Uterus (tissue), 4 donors: Measurements from ENCODE around the gene DAB2IP. TPM values are rescaled to one million over a fixed set of nuclear protein-coding genes. Genes with fewer than 3 reads are reported as not detected.

ENCODE experiments used
- DNase-seq, 2 donors: peaks; one replicate each; pipeline ENCODE4 v3.0.0-alpha.2; 2019 to 2020
- H3K27ac ChIP-seq, 2 donors: fragments of 200-600 bp; sonication (generic); 1 replicate in 1 of 2; 2 replicates in 1 of 2; pipeline ENCODE4 v1.5.1; 2016 to 2018
- H3K27me3 ChIP-seq, 2 donors: fragments of 200-600 bp; sonication (generic); one replicate each; pipeline ENCODE4 v1.5.1; 2018 to 2019; ENCODE audit warnings: control low read depth in 1 of 2
- H3K36me3 ChIP-seq, 2 donors: fragments of 200-600 bp; sonication (generic); one replicate each; pipeline ENCODE4 v1.5.1; 2019; ENCODE audit warnings: control low read depth in 1 of 2
- H3K4me1 ChIP-seq, 2 donors: fragments of 200-600 bp; sonication (generic); one replicate each; pipeline ENCODE4 v1.5.1; 2018 to 2019; ENCODE audit warnings: control low read depth in 1 of 2
- H3K4me3 ChIP-seq, 2 donors: fragments of 200-600 bp; sonication (generic); 1 replicate in 1 of 2; 2 replicates in 1 of 2; pipeline ENCODE4 v1.5.1; 2018 to 2019; ENCODE audit warnings: mild to moderate bottlenecking in 1 of 2
- H3K9me3 ChIP-seq, 2 donors: fragments of 200-600 bp; sonication (generic); one replicate each; pipeline ENCODE4 v1.5.1; 2019; ENCODE audit warnings: control low read depth in 1 of 2
- POLR2A ChIP-seq, 2 donors: fragments of 450-650 bp; IDR thresholded peaks; one replicate each; pipeline ENCODE4 v1.6.1; 2016; ENCODE audit warnings: antibody characterized with exemption in 2 of 2, mild to moderate bottlenecking in 1 of 2, moderate library complexity in 1 of 2
- intact Hi-C: fragments of 100-400 bp; cut with DNase I; formaldehyde crosslinking; loops from one replicate; pipeline ENCODE4 v1.15.1; 2023; ENCODE audit warnings: low total_unique reads
- total RNA-seq, 4 donors: library from RNA; depleted of rRNA in 3 of 4; stranded (reverse); fragments of >200 nt in 3 of 4; gene quantifications; one replicate each; pipeline versions ENCODE4 v1.1.0 to v1.2.4, GENCODE V29; 2014 to 2023
- TF ChIP-seq, protein P1 (sequence below), 4 experiments: fragments of 200-600 bp in 2 of 4; fragments of 450-650 bp in 2 of 4; sonication (generic) in 2 of 4; IDR thresholded peaks; one replicate each; pipeline ENCODE4 v1.5.1; 2016 to 2019; ENCODE audit warnings: antibody characterized with exemption in 4 of 4, mild to moderate bottlenecking in 2 of 4, moderate library complexity in 1 of 4
- donor health status: DM: yes; HTN: yes; CAD: no.

The DAB2IP gene
- total RNA-seq, 4 donors from 2014 or later, result 22.0 to 139 (median 31.6) TPM

- Histone ChIP-seq H3K27me3 (no peaks in the 10 kb centered on the region), H3K4me3 (no peak overlapping the region), H3K9me3 (no peaks in the 10 kb centered on the region), H3K4me1 (peaks cover 3 to 13% of the 10 kb centered on the region in 2 donors), H3K27ac (no peak overlapping the region), H3K36me3 (no peaks in the 10 kb centered on the region)
- TF ChIP-seq, protein P1, sequence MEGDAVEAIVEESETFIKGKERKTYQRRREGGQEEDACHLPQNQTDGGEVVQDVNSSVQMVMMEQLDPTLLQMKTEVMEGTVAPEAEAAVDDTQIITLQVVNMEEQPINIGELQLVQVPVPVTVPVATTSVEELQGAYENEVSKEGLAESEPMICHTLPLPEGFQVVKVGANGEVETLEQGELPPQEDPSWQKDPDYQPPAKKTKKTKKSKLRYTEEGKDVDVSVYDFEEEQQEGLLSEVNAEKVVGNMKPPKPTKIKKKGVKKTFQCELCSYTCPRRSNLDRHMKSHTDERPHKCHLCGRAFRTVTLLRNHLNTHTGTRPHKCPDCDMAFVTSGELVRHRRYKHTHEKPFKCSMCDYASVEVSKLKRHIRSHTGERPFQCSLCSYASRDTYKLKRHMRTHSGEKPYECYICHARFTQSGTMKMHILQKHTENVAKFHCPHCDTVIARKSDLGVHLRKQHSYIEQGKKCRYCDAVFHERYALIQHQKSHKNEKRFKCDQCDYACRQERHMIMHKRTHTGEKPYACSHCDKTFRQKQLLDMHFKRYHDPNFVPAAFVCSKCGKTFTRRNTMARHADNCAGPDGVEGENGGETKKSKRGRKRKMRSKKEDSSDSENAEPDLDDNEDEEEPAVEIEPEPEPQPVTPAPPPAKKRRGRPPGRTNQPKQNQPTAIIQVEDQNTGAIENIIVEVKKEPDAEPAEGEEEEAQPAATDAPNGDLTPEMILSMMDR (IDR thresholded peaks at IDR 0.05), result no peak
- no peak for TF ChIP-seq POLR2A (IDR thresholded peaks at IDR 0.05)
- intact Hi-C loops, result no loop called here
- DNase-seq, result no peak
These were observed 63.4 kb downstream of the DAB2IP start for GRCh38 chr9:121714873-121715272.

GRCh38 chr9:121717141-121717991, 65.9 kb downstream of the DAB2IP start:
- intact Hi-C loops, result no loop called here
- DNase-seq, result no peak
- H3K9me3 ChIP-seq, result no peaks in the 10 kb centered on the region
- peaks cover 7 to 30% of the 10 kb centered on the region in 2 donors for H3K4me1 ChIP-seq
- TF ChIP-seq POLR2A (IDR thresholded peaks at IDR 0.05), result no peak
- TF ChIP-seq, protein P1 (IDR thresholded peaks at IDR 0.05), result no peak
- no peaks in the 10 kb centered on the region for H3K36me3 ChIP-seq
- no peak overlapping the region for H3K4me3 ChIP-seq
- no peaks in the 10 kb centered on the region for H3K27me3 ChIP-seq
- H3K27ac ChIP-seq, result peak overlapping the region in 1 of 2 donors; percentile 56

DNA sequence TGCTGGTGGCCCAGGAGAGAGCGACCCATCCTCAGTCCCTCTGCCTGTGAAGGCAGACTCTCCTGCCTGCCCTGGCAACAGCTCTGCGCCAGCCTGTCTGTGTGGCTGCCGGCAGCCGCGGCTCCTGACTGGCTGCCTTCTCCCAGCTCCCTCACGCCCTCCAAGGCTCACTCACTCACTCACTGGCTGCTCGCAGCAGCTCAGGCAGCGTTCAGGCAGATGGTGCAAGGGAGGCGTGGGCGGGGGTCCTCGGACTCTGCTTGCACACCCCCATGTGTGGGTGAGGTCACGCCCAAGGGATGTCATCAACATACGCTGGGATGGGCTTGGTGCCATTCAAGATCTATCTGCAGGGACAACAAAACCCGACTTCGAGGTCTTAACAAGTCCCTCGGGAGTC, 66.7 kb downstream of the DAB2IP start:
- no peaks in the 10 kb centered on the region for H3K27me3 ChIP-seq
- DNase-seq, result peak; percentile 54 to 66
- H3K4me3 ChIP-seq, result no peak overlapping the region
- intact Hi-C loops, result no loop called here
- H3K27ac ChIP-seq, result peak overlapping the region in 1 of 2 donors; percentile 56
- peaks cover 7 to 33% of the 10 kb centered on the region in 2 donors for H3K4me1 ChIP-seq
- no peaks in the 10 kb centered on the region for H3K36me3 ChIP-seq
- TF ChIP-seq, protein P1 (IDR thresholded peaks at IDR 0.05), result no peak
- peak in 1 of 2 donors; percentile 20 for TF ChIP-seq POLR2A (IDR thresholded peaks at IDR 0.05)
- H3K9me3 ChIP-seq, result no peaks in the 10 kb centered on the region

DNA sequence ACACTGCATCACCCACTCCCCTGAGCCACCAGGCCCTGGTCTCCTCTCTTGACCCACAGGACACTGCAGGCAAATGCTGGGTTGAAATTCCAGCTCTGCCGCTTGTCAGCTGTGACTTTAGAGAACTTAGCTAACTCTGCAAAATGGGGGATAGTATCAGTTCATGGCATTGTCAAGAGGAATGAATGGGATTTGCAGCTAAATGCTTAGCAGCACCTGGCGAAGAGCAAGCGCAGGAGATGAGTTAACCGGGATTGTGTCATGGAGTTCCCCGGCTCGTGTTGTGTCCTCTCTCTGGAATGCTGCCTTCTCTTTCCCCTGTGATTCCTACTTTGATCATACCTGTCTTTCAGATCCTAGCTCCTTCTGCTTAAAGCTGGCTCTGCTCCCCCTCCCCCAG, 67.1 kb downstream of the DAB2IP start:
- Histone ChIP-seq H3K27ac (peak overlapping the region in 1 of 2 donors; percentile 56), H3K4me1 (peaks cover 7 to 34% of the 10 kb centered on the region in 2 donors), H3K9me3 (no peaks in the 10 kb centered on the region), H3K36me3 (no peaks in the 10 kb centered on the region), H3K4me3 (no peak overlapping the region), H3K27me3 (no peaks in the 10 kb centered on the region)
- intact Hi-C loops, result no loop called here
- TF ChIP-seq POLR2A (IDR thresholded peaks at IDR 0.05), result no peak
- TF ChIP-seq, protein P1 (IDR thresholded peaks at IDR 0.05), result no peak
- no peak for DNase-seq

GRCh38 chr9:121720311-121721057, 69.0 kb downstream of the DAB2IP start:
- H3K4me1 ChIP-seq, result peaks cover 9 to 38% of the 10 kb centered on the region in 2 donors
- H3K36me3 ChIP-seq, result no peaks in the 10 kb centered on the region
- DNase-seq, result no peak
- H3K27ac ChIP-seq, result peak overlapping the region; percentile 90 to 99
- TF ChIP-seq, protein P1 (IDR thresholded peaks at IDR 0.05), result no peak
- no peak for TF ChIP-seq POLR2A (IDR thresholded peaks at IDR 0.05)
- H3K9me3 ChIP-seq, result no peaks in the 10 kb centered on the region
- intact Hi-C loops, result no loop called here
- no peak overlapping the region for H3K4me3 ChIP-seq
- H3K27me3 ChIP-seq, result no peaks in the 10 kb centered on the region
